NCI-H1092 treated with DMSO at 0.1 percent for 48 hours (cell line): Measurements from ENCODE around the gene CNPY1.
"Not testable (repeated sequence)": the region's sequence is repeated elsewhere in the genome, so short reads cannot be mapped to it uniquely, and the experiment has no call there.

Source experiments
- DNase-seq: peaks from one replicate; lab custom pipeline; 2025; lab: John Stamatoyannopoulos, UW

Gene CNPY1

GRCh38 chr7:155533120-155533826 is 13.1 kb downstream of the CNPY1 start:
- DNase-seq: peak; percentile 42

GRCh38 chr7:155532792-155533119 is 13.6 kb downstream of the CNPY1 start:
- no peak for DNase-seq

GRCh38 chr7:155531681-155532080 is 14.7 kb downstream of the CNPY1 start:
- no peak for DNase-seq

- DNase-seq: no peak
Observed at GRCh38 chr7:155530601-155531000, 15.8 kb downstream of the CNPY1 start.

GRCh38 chr7:155529845-155530244 is 16.5 kb downstream of the CNPY1 start:
- no peak for DNase-seq

GRCh38 chr7:155529346-155529745 is 17.0 kb downstream of the CNPY1 start:
- no peak for DNase-seq

- DNase-seq: no peak
Observed at GRCh38 chr7:155527664-155528063, 18.7 kb downstream of the CNPY1 start.

GRCh38 chr7:155526225-155526624 is 20.1 kb downstream of the CNPY1 start:
- no peak for DNase-seq

- no peak for DNase-seq
Observed at GRCh38 chr7:155524018-155524556, 22.3 kb downstream of the CNPY1 start.

- no peak for DNase-seq
Observed at GRCh38 chr7:155523168-155523675, 23.1 kb downstream of the CNPY1 start.

GRCh38 chr7:155521743-155522398 is 24.5 kb downstream of the CNPY1 start:
- no peak for DNase-seq

- no peak for DNase-seq
Observed at GRCh38 chr7:155521007-155521742, 25.2 kb downstream of the CNPY1 start.

GRCh38 chr7:155520114-155520513 is 26.2 kb downstream of the CNPY1 start:
- DNase-seq: no peak

GRCh38 chr7:155519358-155519757 is 27.0 kb downstream of the CNPY1 start:
- not testable (repeated sequence) for DNase-seq

GRCh38 chr7:155518633-155519032 is 27.7 kb downstream of the CNPY1 start:
- DNase-seq: no peak

- DNase-seq: no peak
Observed at GRCh38 chr7:155517969-155518368, 28.4 kb downstream of the CNPY1 start.

GRCh38 chr7:155517452-155517851 is 28.9 kb downstream of the CNPY1 start:
- DNase-seq: no peak

GRCh38 chr7:155516466-155516865 is 29.9 kb downstream of the CNPY1 start:
- no peak for DNase-seq

GRCh38 chr7:155515318-155515717 is 31.0 kb downstream of the CNPY1 start:
- DNase-seq: no peak

GRCh38 chr7:155514296-155514695 is 32.1 kb downstream of the CNPY1 start:
- no peak for DNase-seq

- no peak for DNase-seq
Observed at GRCh38 chr7:155513543-155514285, 32.6 kb downstream of the CNPY1 start.
